Coronary artery (tissue), 2 donors: ENCODE measurements around the gene TFCP2L1.
"Not testable (repeated sequence)": the region's sequence is repeated elsewhere in the genome, so short reads cannot be mapped to it uniquely, and the experiment has no call there.

ENCODE experiments used
- DNase-seq: peaks from one replicate; pipeline ENCODE4 v3.0.0-alpha.2; 2017; ENCODE audit warnings: low spot score
- H3K27ac ChIP-seq, 2 donors: fragments of 200-600 bp; sonication (generic); one replicate each; pipeline ENCODE4 v1.5.1; 2016 to 2019
- H3K4me3 ChIP-seq: fragments of 200-600 bp; sonication (generic); 2 replicates; pipeline ENCODE4 v1.5.1; 2016; ENCODE audit warnings: mild to moderate bottlenecking, moderate library complexity
- CTCF ChIP-seq: fragments of 200-600 bp; sonication (generic); IDR thresholded peaks from one replicate; pipeline ENCODE4 v1.5.1; 2019; ENCODE audit warnings: antibody characterized with exemption

The TFCP2L1 gene

GRCh38 chr2:121233486-121234110, 51.4 kb downstream of the TFCP2L1 start:
- H3K27ac ChIP-seq: no peak overlapping the region
- no peak for TF ChIP-seq CTCF
- no peak for DNase-seq
- no peak overlapping the region for H3K4me3 ChIP-seq

- no peak overlapping the region for H3K4me3 ChIP-seq
- no peak overlapping the region for H3K27ac ChIP-seq
- no peak for TF ChIP-seq CTCF
- DNase-seq: no peak
Measured at GRCh38 chr2:121232626-121233265, 52.3 kb downstream of the TFCP2L1 start.

GRCh38 chr2:121231385-121232000, 53.5 kb downstream of the TFCP2L1 start:
- TF ChIP-seq CTCF: no peak
- no peak for DNase-seq
- Histone ChIP-seq H3K27ac (no peak overlapping the region), H3K4me3 (no peak overlapping the region)

- H3K4me3 ChIP-seq: no peak overlapping the region
- DNase-seq: no peak
- no peak overlapping the region for H3K27ac ChIP-seq
- TF ChIP-seq CTCF: no peak
Measured at GRCh38 chr2:121228521-121228920, 56.5 kb downstream of the TFCP2L1 start.

GRCh38 chr2:121227381-121228144, 57.4 kb downstream of the TFCP2L1 start:
- H3K4me3 ChIP-seq, DNase-seq, H3K27ac ChIP-seq: not testable (repeated sequence)

- H3K4me3 ChIP-seq, H3K27ac ChIP-seq, DNase-seq: not testable (repeated sequence)
Measured at GRCh38 chr2:121225681-121226080, 59.3 kb downstream of the TFCP2L1 start.

GRCh38 chr2:121220995-121221394, 64.0 kb downstream of the TFCP2L1 start:
- Histone ChIP-seq H3K4me3 (no peak overlapping the region), H3K27ac (no peak overlapping the region)
- DNase-seq: no peak
- TF ChIP-seq CTCF: no peak
